ENCODE data around the gene PLEKHA1. TPM values are rescaled to one million over a fixed set of nuclear protein-coding genes. Genes with fewer than 3 reads are reported as not detected.

The PLEKHA1 gene
- total RNA-seq, 1 donor from 2014 or later: 23.5 TPM

DNA sequence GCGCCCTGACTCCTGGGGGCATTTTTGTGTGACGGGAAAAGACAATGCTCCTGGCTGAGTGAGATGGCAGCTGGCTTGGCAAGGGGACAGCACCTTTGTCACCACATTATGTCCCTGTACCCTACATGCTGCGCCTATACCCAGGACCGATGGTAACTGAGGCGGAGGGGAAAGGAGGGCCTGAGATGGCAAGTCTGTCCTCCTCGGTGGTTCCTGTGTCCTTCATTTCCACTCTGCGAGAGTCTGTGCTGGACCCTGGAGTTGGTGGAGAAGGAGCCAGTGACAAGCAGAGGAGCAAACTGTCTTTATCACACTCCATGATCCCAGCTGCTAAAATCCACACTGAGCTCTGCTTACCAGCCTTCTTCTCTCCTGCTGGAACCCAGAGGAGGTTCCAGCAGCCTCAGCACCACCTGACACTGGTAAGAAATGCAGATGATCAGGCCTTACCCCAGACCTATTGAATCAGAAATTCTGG lies 80.1 kb downstream of the PLEKHA1 start, which contains the start of gene ARMS2:
TSS of gene ARMS2 (plus strand) at position 51 of the 478 bp plus-strand sequence. CDS start at position 126, 75 bp downstream.
- peaks cover 4 to 8% (median 5%) of the 10 kb centered on the region in 3 donors for H3K27me3 ChIP-seq (ENCODE audit: control insufficient read depth in 3 of 3, insufficient read depth in 3 of 3, low read length in 3 of 3)
- no peak within 1 kb of the TSS for H3K4me3 ChIP-seq (ENCODE audit: low read length in 3 of 3)
- peaks cover 5 to 8% (median 7%) of the 10 kb centered on the region in 3 donors for H3K4me1 ChIP-seq (ENCODE audit: control insufficient read depth in 3 of 3, insufficient read depth in 3 of 3, low read length in 3 of 3)
- no peak within 1 kb of the TSS for H3K9ac ChIP-seq (ENCODE audit: low read depth in 1 of 3, low read length in 3 of 3)
- no peaks in the 10 kb centered on the region for H3K9me3 ChIP-seq (ENCODE audit: control insufficient read depth in 3 of 3, low read length in 3 of 3)
- no peaks in the 10 kb centered on the region for H3K36me3 ChIP-seq (ENCODE audit: control insufficient read depth in 3 of 3, insufficient read depth in 3 of 3, low read length in 3 of 3)
- no peak within 1 kb of the TSS for H3K27ac ChIP-seq (ENCODE audit: low read depth, low read length)

DNA sequence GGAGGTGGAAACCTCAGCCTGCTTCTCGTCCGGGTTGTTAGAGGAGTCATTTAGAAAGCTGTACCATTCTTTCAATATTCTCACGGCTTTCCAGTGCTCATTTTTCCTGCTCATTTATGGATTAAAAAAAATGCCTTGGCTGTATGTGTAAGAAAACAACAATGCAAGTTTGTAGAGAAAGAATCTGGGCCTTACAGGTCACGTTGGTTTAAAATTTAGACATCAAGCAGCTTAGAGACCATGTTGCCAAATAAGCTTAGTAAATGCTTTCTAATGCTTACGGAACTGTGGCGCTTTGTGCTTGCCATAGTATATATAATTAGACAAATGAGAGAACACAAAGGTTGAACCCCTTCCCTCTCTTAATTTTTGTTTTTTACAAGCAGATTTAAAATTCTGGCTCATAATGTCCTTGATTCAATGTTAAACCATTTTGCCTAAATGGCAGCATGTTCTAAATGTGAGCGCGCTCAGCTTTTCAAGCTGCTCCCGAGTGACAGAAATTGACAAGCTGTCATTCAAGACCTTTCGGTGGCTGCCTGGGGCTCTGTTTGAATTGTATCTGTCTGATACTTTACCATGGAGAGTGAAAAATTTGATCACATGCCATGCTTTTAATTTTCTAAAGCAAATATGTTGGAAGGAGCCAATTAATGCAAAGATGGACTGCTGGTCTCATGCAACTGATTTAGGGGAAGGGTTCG lies 81.0 kb downstream of the PLEKHA1 start:
- no peak overlapping the region for H3K4me3 ChIP-seq (ENCODE audit: low read length in 3 of 3)
- no peaks in the 10 kb centered on the region for H3K9me3 ChIP-seq (ENCODE audit: control insufficient read depth in 3 of 3, low read length in 3 of 3)
- no peak overlapping the region for H3K27ac ChIP-seq (ENCODE audit: low read depth, low read length)
- no peaks in the 10 kb centered on the region for H3K36me3 ChIP-seq (ENCODE audit: control insufficient read depth in 3 of 3, insufficient read depth in 3 of 3, low read length in 3 of 3)
- H3K9ac ChIP-seq (ENCODE audit: low read depth in 1 of 3, low read length in 3 of 3): no peak overlapping the region
- peaks cover 5 to 8% (median 7%) of the 10 kb centered on the region in 3 donors for H3K4me1 ChIP-seq (ENCODE audit: control insufficient read depth in 3 of 3, insufficient read depth in 3 of 3, low read length in 3 of 3)
- H3K27me3 ChIP-seq (ENCODE audit: control insufficient read depth in 3 of 3, insufficient read depth in 3 of 3, low read length in 3 of 3): peaks cover 4 to 8% (median 5%) of the 10 kb centered on the region in 3 donors

DNA sequence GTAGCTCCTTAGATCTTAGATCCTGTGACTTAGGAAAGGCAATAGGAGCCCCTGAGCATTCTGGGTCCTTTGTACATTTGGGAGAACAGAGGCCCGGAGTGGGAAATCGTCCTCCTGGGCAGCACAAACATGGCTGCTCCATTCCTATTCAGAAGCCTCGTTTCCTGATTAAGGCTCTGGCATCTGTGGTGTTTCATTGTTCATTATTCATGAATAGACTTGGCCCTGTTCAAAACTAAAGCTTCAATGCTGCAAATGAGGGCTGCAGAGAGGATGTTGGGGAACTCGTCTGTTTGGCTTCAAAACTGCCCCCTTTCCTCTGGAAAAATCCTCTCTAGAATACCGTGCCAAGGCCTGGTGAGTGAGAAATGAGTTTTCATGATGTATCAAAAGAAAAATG lies 83.4 kb downstream of the PLEKHA1 start:
- H3K4me3 ChIP-seq (ENCODE audit: low read length in 3 of 3): no peak overlapping the region
- no peak overlapping the region for H3K27ac ChIP-seq (ENCODE audit: low read depth, low read length)
- H3K4me1 ChIP-seq (ENCODE audit: control insufficient read depth in 3 of 3, insufficient read depth in 3 of 3, low read length in 3 of 3): peaks cover 14 to 19% (median 17%) of the 10 kb centered on the region in 3 donors
- H3K9me3 ChIP-seq (ENCODE audit: control insufficient read depth in 3 of 3, low read length in 3 of 3): no peaks in the 10 kb centered on the region
- H3K36me3 ChIP-seq (ENCODE audit: control insufficient read depth in 3 of 3, insufficient read depth in 3 of 3, low read length in 3 of 3): no peaks in the 10 kb centered on the region
- H3K27me3 ChIP-seq (ENCODE audit: control insufficient read depth in 3 of 3, insufficient read depth in 3 of 3, low read length in 3 of 3): peaks cover 4 to 8% (median 5%) of the 10 kb centered on the region in 3 donors
- H3K9ac ChIP-seq (ENCODE audit: low read depth in 1 of 3, low read length in 3 of 3): no peak overlapping the region

DNA sequence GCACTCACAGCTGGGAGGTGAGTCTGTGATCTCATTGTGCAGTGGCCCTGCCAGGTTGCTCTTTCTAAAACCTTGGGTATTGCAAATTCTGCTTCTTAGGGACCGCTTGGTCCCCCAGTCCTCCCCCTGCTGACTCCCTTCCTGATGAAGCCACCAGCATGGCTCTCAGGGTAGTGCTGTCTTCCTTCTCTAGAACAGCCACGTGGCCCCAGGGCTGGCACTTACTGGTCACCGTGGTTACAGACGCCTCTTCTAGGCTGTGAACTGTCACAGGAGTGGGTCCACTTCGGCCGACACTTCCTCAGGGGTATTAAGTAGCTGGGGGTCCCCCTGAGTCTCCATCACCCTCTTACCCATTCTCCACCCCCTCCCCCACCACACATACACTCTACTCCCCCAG lies 84.2 kb downstream of the PLEKHA1 start:
- Histone ChIP-seq H3K9ac (ENCODE audit: low read depth in 1 of 3, low read length in 3 of 3) (no peak overlapping the region), H3K4me3 (ENCODE audit: low read length in 3 of 3) (no peak overlapping the region), H3K4me1 (ENCODE audit: control insufficient read depth in 3 of 3, insufficient read depth in 3 of 3, low read length in 3 of 3) (peaks cover 22 to 27% (median 24%) of the 10 kb centered on the region in 3 donors), H3K36me3 (ENCODE audit: control insufficient read depth in 3 of 3, insufficient read depth in 3 of 3, low read length in 3 of 3) (no peaks in the 10 kb centered on the region), H3K27ac (ENCODE audit: low read depth, low read length) (no peak overlapping the region), H3K27me3 (ENCODE audit: control insufficient read depth in 3 of 3, insufficient read depth in 3 of 3, low read length in 3 of 3) (peaks cover 4 to 8% (median 5%) of the 10 kb centered on the region in 3 donors), H3K9me3 (ENCODE audit: control insufficient read depth in 3 of 3, low read length in 3 of 3) (no peaks in the 10 kb centered on the region)

DNA sequence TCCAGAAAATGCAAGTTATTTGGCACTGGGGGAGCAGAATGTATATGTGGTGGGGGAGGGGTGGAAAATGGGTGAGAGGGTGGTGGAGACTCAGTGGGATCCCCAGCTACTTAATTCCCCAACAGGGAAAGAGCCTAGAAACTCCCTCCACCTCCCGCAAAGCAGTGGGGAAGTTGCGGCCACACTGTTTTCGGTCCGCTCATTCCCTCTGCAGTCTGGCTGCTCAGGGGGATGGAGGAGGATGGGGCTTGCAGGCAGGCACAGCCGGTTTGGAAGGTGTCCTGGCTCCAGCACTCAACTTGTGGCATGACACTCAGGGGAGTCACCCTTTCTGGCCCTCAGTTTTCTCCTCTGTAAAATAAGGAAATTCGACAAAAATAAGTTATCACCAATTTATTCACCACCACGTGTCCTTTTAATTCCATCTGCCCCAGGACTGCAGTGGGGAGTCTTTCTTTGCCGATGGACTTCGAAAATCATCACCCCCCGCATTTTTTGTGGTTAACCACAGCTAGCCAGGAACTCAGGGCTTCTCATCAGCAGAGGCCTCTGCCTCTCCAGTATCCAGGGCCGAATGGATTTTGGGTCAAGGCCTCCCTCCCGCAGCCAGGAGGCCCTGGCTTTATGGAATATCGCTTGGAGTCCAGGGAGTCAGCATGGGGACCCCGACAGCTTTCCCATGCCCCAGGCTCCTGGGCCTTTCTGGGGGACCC lies 85.2 kb downstream of the PLEKHA1 start:
- H3K4me3 ChIP-seq (ENCODE audit: low read length in 3 of 3): no peak overlapping the region
- no peaks in the 10 kb centered on the region for H3K36me3 ChIP-seq (ENCODE audit: control insufficient read depth in 3 of 3, insufficient read depth in 3 of 3, low read length in 3 of 3)
- no peaks in the 10 kb centered on the region for H3K9me3 ChIP-seq (ENCODE audit: control insufficient read depth in 3 of 3, low read length in 3 of 3)
- peaks cover 4 to 8% (median 5%) of the 10 kb centered on the region in 3 donors for H3K27me3 ChIP-seq (ENCODE audit: control insufficient read depth in 3 of 3, insufficient read depth in 3 of 3, low read length in 3 of 3)
- H3K4me1 ChIP-seq (ENCODE audit: control insufficient read depth in 3 of 3, insufficient read depth in 3 of 3, low read length in 3 of 3): peaks cover 30 to 37% (median 35%) of the 10 kb centered on the region in 3 donors
- H3K27ac ChIP-seq (ENCODE audit: low read depth, low read length): no peak overlapping the region
- no peak overlapping the region for H3K9ac ChIP-seq (ENCODE audit: low read depth in 1 of 3, low read length in 3 of 3)

DNA sequence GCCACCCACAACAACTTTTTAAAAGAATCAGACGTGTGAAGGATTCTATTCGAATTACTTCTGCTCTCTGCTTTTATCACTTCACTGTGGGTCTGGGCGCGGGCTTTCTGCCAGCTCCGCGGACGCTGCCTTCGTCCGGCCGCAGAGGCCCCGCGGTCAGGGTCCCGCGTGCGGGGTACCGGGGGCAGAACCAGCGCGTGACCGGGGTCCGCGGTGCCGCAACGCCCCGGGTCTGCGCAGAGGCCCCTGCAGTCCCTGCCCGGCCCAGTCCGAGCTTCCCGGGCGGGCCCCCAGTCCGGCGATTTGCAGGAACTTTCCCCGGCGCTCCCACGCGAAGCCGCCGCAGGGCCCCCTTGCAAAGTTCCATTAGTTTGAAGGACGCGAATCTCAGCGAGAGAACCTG lies 86.4 kb downstream of the PLEKHA1 start:
- H3K4me3 ChIP-seq (ENCODE audit: low read length in 3 of 3): peak overlapping the region; percentile 38 to 82 (median 67)
- H3K27ac ChIP-seq (ENCODE audit: low read depth, low read length): no peak overlapping the region
- no peaks in the 10 kb centered on the region for H3K9me3 ChIP-seq (ENCODE audit: control insufficient read depth in 3 of 3, low read length in 3 of 3)
- H3K36me3 ChIP-seq (ENCODE audit: control insufficient read depth in 3 of 3, insufficient read depth in 3 of 3, low read length in 3 of 3): peaks cover 0 to 2% (median 0%) of the 10 kb centered on the region in 3 donors
- H3K4me1 ChIP-seq (ENCODE audit: control insufficient read depth in 3 of 3, insufficient read depth in 3 of 3, low read length in 3 of 3): peaks cover 32 to 44% (median 41%) of the 10 kb centered on the region in 3 donors
- peak overlapping the region; percentile 43 to 77 (median 50) for H3K9ac ChIP-seq (ENCODE audit: low read depth in 1 of 3, low read length in 3 of 3)
- peaks cover 4 to 8% (median 5%) of the 10 kb centered on the region in 3 donors for H3K27me3 ChIP-seq (ENCODE audit: control insufficient read depth in 3 of 3, insufficient read depth in 3 of 3, low read length in 3 of 3)

DNA sequence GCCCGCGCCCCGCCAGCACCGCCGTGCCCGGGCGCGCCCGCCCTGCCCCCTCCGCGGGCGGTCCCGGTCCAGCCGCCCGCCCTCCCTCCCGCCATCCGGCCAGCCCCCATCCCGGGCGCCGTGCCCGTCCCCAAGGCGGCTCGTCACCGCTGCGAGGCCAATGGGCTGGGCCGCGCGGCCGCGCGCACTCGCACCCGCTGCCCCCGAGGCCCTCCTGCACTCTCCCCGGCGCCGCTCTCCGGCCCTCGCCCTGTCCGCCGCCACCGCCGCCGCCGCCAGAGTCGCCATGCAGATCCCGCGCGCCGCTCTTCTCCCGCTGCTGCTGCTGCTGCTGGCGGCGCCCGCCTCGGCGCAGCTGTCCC lies 86.8 kb downstream of the PLEKHA1 start, which contains the start of gene HTRA1:
TSS of gene HTRA1 (plus strand) at position 187 of the 362 bp plus-strand sequence. CDS start at position 287, 100 bp downstream.
- Histone ChIP-seq H3K9me3 (ENCODE audit: control insufficient read depth in 3 of 3, low read length in 3 of 3) (no peaks in the 10 kb centered on the region), H3K9ac (ENCODE audit: low read depth in 1 of 3, low read length in 3 of 3) (peak within 1 kb of the TSS; percentile 57 to 79 (median 67)), H3K4me3 (ENCODE audit: low read length in 3 of 3) (peak within 1 kb of the TSS; percentile 76 to 82 (median 82)), H3K27ac (ENCODE audit: low read depth, low read length) (peak within 1 kb of the TSS; percentile 60), H3K4me1 (ENCODE audit: control insufficient read depth in 3 of 3, insufficient read depth in 3 of 3, low read length in 3 of 3) (peaks cover 32 to 44% (median 41%) of the 10 kb centered on the region in 3 donors), H3K36me3 (ENCODE audit: control insufficient read depth in 3 of 3, insufficient read depth in 3 of 3, low read length in 3 of 3) (peaks cover 0 to 2% (median 0%) of the 10 kb centered on the region in 3 donors), H3K27me3 (ENCODE audit: control insufficient read depth in 3 of 3, insufficient read depth in 3 of 3, low read length in 3 of 3) (peaks cover 4 to 8% (median 5%) of the 10 kb centered on the region in 3 donors)

DNA sequence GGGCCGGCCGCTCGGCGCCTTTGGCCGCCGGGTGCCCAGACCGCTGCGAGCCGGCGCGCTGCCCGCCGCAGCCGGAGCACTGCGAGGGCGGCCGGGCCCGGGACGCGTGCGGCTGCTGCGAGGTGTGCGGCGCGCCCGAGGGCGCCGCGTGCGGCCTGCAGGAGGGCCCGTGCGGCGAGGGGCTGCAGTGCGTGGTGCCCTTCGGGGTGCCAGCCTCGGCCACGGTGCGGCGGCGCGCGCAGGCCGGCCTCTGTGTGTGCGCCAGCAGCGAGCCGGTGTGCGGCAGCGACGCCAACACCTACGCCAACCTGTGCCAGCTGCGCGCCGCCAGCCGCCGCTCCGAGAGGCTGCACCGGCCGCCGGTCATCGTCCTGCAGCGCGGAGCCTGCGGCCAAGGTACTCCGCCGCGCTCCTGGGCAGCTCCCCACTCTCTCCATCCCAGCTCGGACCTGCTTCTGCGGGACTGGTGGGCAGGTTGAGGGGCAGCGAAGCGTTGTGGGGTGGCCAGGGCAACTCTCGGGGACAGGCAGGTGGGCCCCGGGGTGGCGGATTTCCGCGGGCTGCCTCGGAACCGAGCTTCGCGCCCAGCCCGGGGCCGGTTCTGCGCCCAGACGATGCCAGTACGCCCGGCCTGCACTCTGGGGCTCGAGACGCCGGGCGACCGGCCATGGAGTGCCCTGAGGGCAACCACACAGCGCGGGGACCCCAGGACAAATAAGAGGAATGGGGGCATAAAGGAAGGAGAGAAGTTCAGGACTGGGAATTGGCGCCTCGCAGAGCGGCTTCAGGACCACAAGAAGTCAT lies 87.4 kb downstream of the PLEKHA1 start:
- Histone ChIP-seq H3K4me3 (ENCODE audit: low read length in 3 of 3) (peak overlapping the region; percentile 76 to 82 (median 82)), H3K27me3 (ENCODE audit: control insufficient read depth in 3 of 3, insufficient read depth in 3 of 3, low read length in 3 of 3) (peaks cover 4 to 6% (median 5%) of the 10 kb centered on the region in 3 donors), H3K9me3 (ENCODE audit: control insufficient read depth in 3 of 3, low read length in 3 of 3) (no peaks in the 10 kb centered on the region), H3K36me3 (ENCODE audit: control insufficient read depth in 3 of 3, insufficient read depth in 3 of 3, low read length in 3 of 3) (peaks cover 0 to 2% (median 0%) of the 10 kb centered on the region in 3 donors), H3K9ac (ENCODE audit: low read depth in 1 of 3, low read length in 3 of 3) (peak overlapping the region; percentile 57 to 79 (median 67)), H3K4me1 (ENCODE audit: control insufficient read depth in 3 of 3, insufficient read depth in 3 of 3, low read length in 3 of 3) (peaks cover 32 to 44% (median 41%) of the 10 kb centered on the region in 3 donors), H3K27ac (ENCODE audit: low read depth, low read length) (peak overlapping the region; percentile 60)
